Activated CD4-positive, alpha-beta T cell treated with anti-CD3 and anti-CD28 coated beads for 4 hours (primary cell): ENCODE data around the gene NXPH1.

Experiments
- DNase-seq, 2 donors: peaks; one replicate each; pipeline ENCODE4 v3.0.0-alpha.2; 2020

The NXPH1 gene

DNA sequence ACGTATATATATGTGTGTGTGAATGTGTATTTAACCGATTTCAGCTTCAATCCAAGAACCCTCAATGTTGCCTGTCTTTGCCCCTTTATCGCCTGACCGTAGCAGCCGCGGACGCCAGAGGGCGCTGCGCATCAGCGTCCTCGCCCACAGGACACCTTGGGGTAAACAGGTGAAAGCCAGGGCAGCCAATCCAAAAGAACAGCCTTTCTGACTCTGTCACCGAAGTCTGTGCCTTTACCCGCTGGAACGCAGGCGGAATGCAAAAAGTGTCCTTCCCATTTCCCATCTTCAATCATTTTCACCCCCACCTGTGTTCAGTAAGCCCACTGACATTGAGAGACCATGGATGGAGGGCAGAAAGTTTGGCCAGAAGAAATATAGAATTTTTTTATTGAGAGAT lies 3.6 kb downstream of the NXPH1 start:
- DNase-seq, result peak in 1 of 2 donors; percentile 4

DNA sequence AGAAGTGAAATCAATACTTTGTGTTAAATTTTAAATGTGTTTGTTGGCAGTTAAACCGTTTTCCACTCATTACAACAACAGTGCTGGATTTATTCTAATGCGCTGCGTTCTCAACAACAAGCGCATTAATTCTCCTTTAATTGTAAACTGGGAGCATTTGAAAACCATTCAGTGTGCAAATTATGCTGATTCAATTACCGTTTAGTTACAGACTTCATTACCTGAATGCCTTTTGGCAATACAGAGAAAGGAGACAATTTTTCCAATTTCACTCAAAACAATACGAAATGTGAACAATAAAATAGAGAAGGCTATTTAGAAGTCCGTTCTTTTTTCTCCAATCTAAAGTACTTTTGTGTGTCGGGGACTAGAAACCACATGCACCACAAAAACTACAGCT lies 4.2 kb downstream of the NXPH1 start:
- no peak for DNase-seq

DNA sequence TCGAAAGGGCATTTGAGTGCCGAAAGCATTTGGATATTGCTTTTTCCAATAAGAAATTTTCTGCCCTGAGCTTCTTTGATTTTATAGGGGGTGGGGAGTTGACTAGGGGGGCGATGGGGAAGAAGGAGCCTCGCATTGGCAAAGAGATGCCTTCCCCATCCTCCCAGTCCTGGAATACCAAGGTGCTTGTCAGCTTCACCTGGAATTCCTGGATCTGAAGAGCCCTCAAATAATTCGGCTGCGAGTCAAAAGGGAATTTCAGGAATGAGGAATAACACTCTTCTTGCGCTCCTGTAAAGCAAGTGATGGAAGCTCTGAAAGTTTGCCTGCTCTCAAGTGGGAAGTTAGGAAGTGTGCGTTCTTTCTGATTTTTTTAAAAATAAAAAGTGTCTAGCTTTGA lies 7.3 kb downstream of the NXPH1 start:
- no peak for DNase-seq

DNA sequence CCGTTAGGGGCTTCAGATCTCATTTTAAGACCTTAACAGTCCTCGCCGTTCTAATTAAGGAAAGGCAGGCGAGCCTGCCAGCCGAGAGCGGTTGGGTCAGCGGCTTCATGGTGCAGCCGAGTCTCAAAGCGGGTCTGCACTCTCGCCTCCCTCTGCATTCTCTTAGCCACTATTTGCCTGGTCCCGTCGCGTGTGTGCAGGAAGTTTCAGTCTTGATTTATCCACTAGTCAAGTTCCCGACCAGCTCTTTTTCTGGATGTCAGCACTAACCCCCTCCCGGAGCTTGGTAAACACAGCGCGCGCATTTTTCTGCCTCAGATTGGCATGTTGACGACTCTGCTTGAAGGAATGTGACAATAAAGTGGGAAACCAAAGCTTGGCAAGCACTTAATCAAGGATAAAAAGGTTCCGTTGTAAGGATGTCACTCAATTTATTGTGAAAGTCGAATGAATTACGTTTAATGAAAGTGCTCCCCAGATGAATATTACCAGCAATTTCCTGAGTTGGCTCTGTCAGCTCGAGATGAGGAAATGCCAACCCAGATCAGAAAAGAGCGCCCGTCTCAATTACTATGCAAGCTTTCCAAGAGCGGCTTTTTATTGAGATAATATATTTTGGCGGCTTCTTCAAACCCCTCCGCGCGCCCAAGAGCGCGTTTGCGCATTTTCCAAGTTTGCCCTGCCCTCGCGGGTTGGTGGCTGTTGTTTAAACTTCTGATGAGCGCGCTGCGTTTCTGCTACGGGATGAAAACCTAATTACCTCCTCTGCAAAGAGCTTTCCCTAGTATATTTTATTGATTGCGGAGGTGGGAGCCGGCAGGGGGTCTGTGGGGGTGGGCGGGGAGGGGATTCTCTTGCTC lies 7.9 kb downstream of the NXPH1 start:
- DNase-seq, result no peak

DNA sequence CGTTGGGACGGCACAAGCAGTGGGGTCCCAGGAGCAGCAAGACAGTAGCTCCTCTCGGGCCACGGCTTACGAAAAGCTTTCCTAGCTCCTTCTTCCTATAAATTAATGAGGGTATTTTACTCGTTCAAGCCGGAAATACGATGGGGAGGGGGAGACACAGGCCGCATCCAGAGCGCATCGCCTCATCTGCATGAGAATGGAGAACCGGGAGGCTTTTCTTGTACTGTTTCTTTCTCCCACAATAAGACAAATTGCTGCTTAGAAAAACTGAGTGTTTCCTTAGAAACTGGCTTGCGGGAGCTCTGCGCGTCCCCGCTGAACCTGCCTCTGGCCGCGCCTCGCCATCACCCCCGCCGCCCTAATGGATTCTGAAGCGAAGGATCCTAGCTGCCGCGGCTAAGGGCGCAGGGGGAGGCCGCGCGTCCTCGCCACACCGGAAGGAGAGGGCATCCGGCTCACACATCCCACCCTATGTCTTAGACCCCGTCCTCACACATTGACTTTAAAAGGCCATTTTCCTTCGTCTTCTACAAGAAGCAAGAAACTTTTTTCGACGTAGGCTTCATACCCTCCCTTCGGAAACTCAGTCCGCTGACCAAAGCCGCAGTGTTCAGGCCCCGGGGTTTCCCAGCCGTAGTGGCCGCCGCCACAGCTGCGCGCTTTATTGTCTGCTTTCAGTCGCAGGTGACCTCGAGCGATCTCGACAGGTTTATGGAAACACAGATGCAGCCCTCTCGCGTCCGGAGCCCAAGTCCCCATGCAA lies 8.8 kb downstream of the NXPH1 start:
- DNase-seq, result no peak

DNA sequence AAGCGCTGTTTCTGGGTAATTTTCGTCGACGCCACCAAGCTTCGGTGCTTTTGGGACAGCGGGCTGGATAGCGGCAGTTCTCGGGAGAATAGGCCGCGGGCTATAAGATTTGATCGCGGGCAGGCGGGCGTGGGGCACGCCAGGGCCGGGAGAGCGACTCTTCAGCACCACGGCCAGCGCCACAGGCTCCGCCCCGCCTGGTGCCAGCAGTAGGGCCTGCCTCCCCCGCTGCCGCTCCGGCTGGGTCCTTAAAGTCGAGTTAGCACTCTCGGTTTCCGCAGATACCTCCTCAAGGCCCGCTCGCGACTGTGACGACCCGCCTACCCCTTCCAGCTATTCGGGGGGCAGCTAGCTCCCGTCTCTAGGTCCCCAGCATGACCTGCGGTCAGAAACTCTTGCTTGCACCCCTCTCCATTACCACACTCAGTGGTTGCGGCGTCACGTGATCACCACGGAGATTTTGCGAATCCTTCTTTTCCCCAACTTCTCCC lies 9.4 kb downstream of the NXPH1 start:
- peak; percentile 2 to 6 for DNase-seq

GRCh38 chr7:8443576-8444467 lies 10.4 kb downstream of the NXPH1 start:
- no peak for DNase-seq

DNA sequence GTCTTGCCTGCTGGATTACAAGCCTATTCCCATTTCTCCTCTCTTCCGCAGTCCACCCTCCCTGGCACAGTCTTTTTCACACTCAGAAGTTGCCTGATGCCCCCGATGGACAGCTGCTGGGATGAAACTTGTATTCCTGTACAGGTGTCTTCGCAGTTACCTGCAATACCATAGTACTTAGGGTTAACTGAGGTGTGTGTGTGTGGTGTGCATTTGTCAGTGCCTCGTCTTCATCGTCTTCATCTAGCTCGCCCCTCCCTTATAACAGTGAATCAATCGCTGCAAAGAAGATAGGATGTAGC lies 11.0 kb downstream of the NXPH1 start:
- DNase-seq, result no peak

GRCh38 chr7:8453535-8453934 lies 20.1 kb downstream of the NXPH1 start:
- DNase-seq, result no peak

DNA sequence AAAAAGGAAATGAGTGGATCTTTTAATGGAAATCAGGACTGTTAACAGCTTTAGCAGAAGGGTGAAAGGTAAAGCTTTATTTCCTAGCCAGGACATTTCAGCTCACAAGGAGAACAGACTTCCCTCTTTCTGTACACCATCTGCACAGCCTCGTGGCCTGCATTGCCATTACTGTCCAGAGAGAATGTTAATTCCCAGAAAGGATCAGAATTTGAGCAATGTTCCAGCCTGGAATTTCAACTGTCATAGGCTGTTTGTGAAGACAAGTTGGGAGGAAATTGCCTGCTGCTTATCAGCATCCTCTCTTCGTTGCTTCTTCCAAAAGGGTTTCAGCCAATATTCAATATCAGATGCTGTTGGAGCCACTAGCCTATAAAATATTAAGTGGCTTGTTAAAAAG lies 22.0 kb downstream of the NXPH1 start:
- DNase-seq, result no peak

DNA sequence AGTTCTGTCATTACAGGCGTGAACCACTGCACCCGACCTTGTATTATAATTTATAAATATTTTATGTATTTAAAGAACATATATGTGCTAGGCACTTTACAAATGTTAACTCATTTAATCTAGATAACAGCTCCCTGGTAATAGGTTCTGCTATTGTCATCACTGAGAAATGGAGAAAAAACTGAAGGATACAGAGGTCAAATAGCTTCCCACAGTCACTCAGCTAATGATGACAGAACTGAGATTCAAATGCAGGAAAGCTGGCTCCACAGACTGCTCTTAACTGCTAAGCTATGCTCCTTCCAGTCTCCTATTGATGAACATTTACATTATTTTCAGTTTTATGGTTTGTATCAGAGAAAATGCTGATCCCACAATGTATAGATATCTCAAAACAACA lies 28.9 kb downstream of the NXPH1 start:
- no peak for DNase-seq

DNA sequence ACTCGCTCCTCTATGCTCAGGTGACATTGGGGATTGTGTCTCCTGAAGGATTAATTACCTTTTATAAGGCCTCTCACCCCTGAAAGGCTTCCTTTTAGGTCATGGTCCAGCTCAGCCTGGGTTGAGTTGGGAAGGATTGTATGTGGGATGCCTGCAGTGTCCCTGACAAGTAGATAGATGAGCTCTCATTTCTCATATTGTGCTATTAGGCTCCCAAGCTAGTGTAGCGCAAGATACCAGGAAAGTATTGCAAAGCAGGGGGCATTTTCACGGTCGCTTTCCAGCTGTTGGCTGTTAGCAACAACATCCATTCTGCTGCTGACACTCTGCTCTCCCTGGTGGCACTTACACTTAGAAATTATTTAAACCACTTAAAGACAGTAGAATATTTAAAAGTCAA lies 31.9 kb downstream of the NXPH1 start:
- DNase-seq, result no peak

DNA sequence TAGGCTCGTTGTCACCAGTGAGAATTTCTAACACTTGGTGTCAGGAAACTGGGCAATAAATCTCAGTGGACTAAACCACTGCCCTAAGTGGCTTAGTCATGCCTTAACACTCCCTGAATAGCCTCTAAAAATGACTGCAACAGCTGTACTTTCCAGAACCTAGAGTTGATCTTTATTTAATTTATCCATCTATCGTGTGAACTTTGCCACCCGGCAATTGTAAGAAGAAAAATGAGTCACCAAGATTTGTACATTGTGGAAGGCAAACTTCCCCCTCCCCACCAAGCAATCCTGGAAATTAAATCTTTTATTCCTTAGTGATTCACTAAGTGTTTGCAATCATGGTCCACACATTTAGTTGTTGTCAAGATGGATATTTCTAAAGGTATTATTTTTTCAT lies 47.1 kb downstream of the NXPH1 start:
- no peak for DNase-seq

GRCh38 chr7:8481096-8481495 lies 47.7 kb downstream of the NXPH1 start:
- DNase-seq, result no peak

GRCh38 chr7:8481752-8482446 lies 48.5 kb downstream of the NXPH1 start:
- no peak for DNase-seq

- DNase-seq, result no peak
These were observed 57.1 kb downstream of the NXPH1 start for GRCh38 chr7:8490391-8491045.

- DNase-seq, result no peak
These were observed 57.7 kb downstream of the NXPH1 start for GRCh38 chr7:8491106-8491505.

DNA sequence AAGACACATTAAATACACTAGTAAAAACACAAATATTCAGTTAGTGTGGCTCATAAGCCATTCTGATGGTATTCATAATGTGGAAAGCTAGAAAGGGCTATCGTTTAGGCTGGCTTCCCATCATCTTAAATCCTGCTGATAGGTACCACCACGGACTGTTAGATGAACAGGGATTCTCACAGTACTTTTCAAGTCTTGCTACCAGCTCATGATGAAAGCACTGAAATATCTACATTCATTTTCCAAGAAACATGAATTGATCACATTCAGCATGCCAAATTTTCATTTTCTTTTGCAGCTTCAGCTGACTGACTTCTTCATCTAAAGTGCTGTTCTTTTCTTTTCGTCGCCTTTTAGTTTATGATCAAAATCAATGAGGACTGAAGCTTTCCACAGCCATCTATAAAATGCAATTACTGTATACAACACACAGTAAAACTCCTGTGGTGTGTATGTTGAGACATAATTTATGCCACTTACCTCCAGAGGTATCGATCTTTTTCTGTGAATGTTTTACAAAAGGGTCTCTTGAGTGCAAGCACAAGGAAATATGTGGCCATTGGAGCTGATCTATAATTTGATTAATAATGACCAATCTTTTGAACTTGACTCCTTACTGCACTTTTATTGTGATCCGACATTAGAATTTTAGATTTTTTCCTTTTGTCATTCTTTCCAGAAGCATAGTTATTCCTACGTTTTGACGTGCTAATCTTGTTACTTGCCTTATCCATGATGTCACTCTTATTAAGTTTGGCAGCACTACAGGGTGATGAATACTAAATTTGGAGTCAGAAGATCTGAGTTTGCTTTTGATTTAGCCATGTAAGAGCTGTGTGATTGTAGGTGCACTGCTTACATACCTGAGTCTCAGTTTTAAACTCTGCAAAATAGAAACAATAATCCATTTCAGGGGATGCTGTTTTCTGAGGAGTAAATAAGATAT lies 58.4 kb downstream of the NXPH1 start:
- DNase-seq, result no peak

DNA sequence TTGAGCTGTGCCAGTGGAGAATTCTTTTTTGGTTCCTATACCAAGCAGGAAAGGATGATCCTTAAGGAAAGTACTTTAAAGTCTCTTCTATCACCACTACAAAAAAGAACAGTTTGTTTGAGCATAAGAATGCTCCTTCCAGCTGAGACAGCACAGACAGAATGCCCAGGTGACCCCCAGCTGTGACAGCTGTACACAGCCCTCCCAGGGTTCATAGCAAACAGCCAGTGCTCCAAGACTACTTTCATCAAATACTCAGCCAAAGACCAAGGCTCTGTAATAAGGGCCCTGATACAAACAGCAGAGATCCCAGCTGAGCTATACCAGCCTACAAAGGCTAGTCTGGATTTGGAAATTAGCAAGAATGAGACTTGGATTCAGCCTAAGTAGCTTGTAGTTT lies 65.7 kb downstream of the NXPH1 start:
- no peak for DNase-seq

GRCh38 chr7:8500286-8500685 lies 66.9 kb downstream of the NXPH1 start:
- no peak for DNase-seq

DNA sequence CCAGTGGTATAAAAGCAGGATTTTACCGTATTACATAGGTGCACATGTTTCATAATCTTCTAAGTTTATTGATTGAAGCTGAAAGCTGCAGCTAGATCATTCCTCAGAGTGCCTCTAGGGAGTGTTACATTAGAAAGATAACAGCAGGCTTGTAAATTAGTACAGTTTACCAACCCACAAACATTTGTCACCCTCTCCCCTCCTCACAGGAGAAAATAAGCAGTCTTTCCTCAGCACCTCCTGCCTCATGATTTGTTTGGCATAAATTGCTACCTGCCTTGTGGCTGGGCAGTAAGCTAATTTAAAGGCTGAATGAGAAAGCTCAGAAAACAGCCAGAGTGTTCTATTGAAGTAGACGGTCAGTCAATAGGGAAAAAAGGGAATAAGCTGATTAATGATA lies 74.2 kb downstream of the NXPH1 start:
- DNase-seq, result no peak
